Activated CD4-positive, alpha-beta T cell treated with anti-CD3 and anti-CD28 coated beads, Interleukin-2, amount 10 ng/mL, durations not matched to agents 24 days and 14 days (primary cell): Measurements from ENCODE around the gene PIEZO1. TPM values are rescaled to one million over a fixed set of nuclear protein-coding genes. Genes with fewer than 3 reads are reported as not detected.

Experiments used
- DNase-seq: peaks from one replicate; pipeline ENCODE4 v3.0.0; 2022
- H3K27ac Mint-ChIP-seq: one replicate; pipeline ENCODE4 v1.8.0; 2022; ENCODE audit warnings: mild to moderate bottlenecking, mixed read lengths
- H3K27me3 Mint-ChIP-seq: one replicate; pipeline ENCODE4 v1.8.0; 2022; ENCODE audit warnings: mixed read lengths
- H3K36me3 Mint-ChIP-seq: one replicate; pipeline ENCODE4 v1.8.0; 2022; ENCODE audit warnings: low read depth, mild to moderate bottlenecking, mixed read lengths
- H3K4me1 Mint-ChIP-seq: one replicate; pipeline ENCODE4 v1.8.0; 2021; ENCODE audit warnings: mixed read lengths
- H3K4me3 Mint-ChIP-seq: one replicate; pipeline ENCODE4 v1.8.0; 2022; ENCODE audit warnings: mild to moderate bottlenecking, moderate library complexity, mixed read lengths
- H3K9me3 Mint-ChIP-seq: one replicate; pipeline ENCODE4 v1.8.0; 2021; ENCODE audit warnings: mixed read lengths
- intact Hi-C: fragments of 100-400 bp; cut with micrococcal nuclease; formaldehyde crosslinking; loops from one replicate; pipeline ENCODE4 v1.15.1; 2023
- total RNA-seq: library from RNA; stranded (reverse); gene quantifications from 2 replicates; pipeline ENCODE4 v1.2.3, GENCODE V29; 2022

PIEZO1 gene
- total RNA-seq, 1 donor from 2014 or later: 226 TPM

- peaks cover 3% of the 10 kb centered on the region for H3K4me1 Mint-ChIP-seq
- no peak for DNase-seq
- no peak overlapping the region for H3K27ac Mint-ChIP-seq
- intact Hi-C loops: no loop called here
- no peaks in the 10 kb centered on the region for H3K27me3 Mint-ChIP-seq
- no peaks in the 10 kb centered on the region for H3K9me3 Mint-ChIP-seq
- no peak overlapping the region for H3K4me3 Mint-ChIP-seq
- peaks cover 22% of the 10 kb centered on the region for H3K36me3 Mint-ChIP-seq
These were observed 48.9 kb downstream of the PIEZO1 start for GRCh38 chr16:88736088-88736487.

DNA sequence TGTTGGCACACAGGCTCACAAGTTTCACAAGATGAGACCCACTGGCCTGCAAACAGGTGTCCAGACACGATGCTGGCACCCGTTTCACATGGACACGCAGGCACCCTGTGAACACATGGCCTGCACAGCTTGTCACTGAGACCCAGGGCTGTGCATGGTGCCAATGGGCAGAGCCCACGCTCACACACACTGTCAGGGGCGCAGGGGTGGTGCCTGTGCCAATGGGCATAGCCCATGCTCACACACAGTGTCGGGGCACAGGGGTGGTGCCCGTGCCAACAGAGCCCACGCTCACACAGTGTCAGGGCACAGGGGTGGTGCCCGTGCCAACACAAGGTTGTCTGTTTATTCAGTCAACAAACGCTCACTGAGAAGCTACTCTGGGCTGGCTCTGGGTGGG lies 49.4 kb downstream of the PIEZO1 start:
- H3K36me3 Mint-ChIP-seq: peaks cover 25% of the 10 kb centered on the region
- H3K4me3 Mint-ChIP-seq: no peak overlapping the region
- DNase-seq: no peak
- peaks cover 3% of the 10 kb centered on the region for H3K4me1 Mint-ChIP-seq
- no peaks in the 10 kb centered on the region for H3K27me3 Mint-ChIP-seq
- intact Hi-C loops: no loop called here
- no peaks in the 10 kb centered on the region for H3K9me3 Mint-ChIP-seq
- H3K27ac Mint-ChIP-seq: no peak overlapping the region

DNA sequence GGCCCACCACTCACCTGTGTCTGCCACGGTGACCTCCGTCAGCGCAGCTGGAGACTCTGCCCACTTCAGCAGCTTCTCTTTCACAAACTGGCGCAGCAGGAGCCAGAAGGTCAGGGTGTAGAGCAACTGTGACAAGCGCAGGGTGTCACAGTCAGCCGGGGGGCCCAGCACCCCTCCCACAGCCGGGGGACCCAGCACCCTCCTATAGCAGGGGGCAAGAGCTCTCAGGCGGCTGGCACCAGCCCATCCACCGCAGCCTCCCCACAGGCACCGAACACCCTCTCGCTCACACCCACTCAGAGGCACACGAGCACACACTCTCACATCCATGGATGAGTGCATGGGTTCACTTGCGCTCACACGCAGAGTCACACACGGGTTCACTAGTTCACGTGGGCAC lies 49.9 kb downstream of the PIEZO1 start:
- no peaks in the 10 kb centered on the region for H3K27me3 Mint-ChIP-seq
- no peak for DNase-seq
- H3K4me1 Mint-ChIP-seq: peaks cover 3% of the 10 kb centered on the region
- H3K4me3 Mint-ChIP-seq: no peak overlapping the region
- peaks cover 28% of the 10 kb centered on the region for H3K36me3 Mint-ChIP-seq
- intact Hi-C loops: no loop called here
- no peaks in the 10 kb centered on the region for H3K9me3 Mint-ChIP-seq
- no peak overlapping the region for H3K27ac Mint-ChIP-seq

GRCh38 chr16:88734361-88734728 lies 50.7 kb downstream of the PIEZO1 start:
- H3K27me3 Mint-ChIP-seq: no peaks in the 10 kb centered on the region
- H3K36me3 Mint-ChIP-seq: peaks cover 32% of the 10 kb centered on the region
- no peaks in the 10 kb centered on the region for H3K9me3 Mint-ChIP-seq
- no peak for DNase-seq
- intact Hi-C loops: no loop called here
- no peak overlapping the region for H3K27ac Mint-ChIP-seq
- peaks cover 3% of the 10 kb centered on the region for H3K4me1 Mint-ChIP-seq
- H3K4me3 Mint-ChIP-seq: no peak overlapping the region

DNA sequence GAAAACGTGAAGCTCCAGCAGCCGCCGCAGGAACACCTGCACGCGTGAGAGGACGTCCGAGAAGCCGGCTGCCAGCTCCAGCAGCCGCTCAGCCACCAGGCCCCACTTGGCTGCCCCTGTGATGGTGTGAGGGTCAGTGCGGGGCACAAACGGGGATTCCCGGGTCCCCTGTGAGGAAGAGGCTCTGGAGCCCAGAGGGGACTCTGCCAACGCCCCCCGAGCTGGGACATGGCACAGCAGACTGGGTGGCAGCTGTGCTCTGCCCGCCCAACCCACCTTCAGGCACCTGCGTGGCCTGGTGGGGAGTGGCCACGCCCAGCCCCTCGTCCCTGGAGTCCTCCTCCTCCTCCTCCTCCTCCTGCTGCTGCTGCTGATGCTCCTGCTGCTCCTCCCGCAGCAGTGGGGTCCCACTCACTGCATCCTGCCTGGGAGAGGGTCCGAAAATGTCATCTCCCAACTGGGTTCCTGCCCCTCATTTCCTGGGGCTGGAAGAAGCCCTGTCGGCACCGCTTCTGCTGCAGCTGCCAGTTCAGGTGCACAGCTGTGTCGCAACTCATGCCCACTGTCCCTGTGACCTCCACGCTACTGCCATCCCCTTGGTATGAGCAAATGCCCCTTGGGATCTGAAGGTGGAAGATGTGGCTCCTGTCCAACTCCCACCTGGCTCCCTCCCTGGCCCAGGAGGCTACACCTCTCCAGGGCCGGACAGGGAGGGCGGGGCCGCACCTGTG lies 51.2 kb downstream of the PIEZO1 start:
- Mint-ChIP-seq H3K4me1 (peaks cover 3% of the 10 kb centered on the region), H3K9me3 (no peaks in the 10 kb centered on the region), H3K36me3 (peaks cover 31% of the 10 kb centered on the region), H3K4me3 (no peak overlapping the region), H3K27ac (no peak overlapping the region), H3K27me3 (no peaks in the 10 kb centered on the region)
- intact Hi-C loops: no loop called here
- DNase-seq: no peak

- intact Hi-C loops: no loop called here
- no peaks in the 10 kb centered on the region for H3K9me3 Mint-ChIP-seq
- H3K4me3 Mint-ChIP-seq: no peak overlapping the region
- DNase-seq: no peak
- no peaks in the 10 kb centered on the region for H3K27me3 Mint-ChIP-seq
- peaks cover 3% of the 10 kb centered on the region for H3K4me1 Mint-ChIP-seq
- H3K36me3 Mint-ChIP-seq: peaks cover 31% of the 10 kb centered on the region
- no peak overlapping the region for H3K27ac Mint-ChIP-seq
These were observed 52.1 kb downstream of the PIEZO1 start for GRCh38 chr16:88732961-88733294.

DNA sequence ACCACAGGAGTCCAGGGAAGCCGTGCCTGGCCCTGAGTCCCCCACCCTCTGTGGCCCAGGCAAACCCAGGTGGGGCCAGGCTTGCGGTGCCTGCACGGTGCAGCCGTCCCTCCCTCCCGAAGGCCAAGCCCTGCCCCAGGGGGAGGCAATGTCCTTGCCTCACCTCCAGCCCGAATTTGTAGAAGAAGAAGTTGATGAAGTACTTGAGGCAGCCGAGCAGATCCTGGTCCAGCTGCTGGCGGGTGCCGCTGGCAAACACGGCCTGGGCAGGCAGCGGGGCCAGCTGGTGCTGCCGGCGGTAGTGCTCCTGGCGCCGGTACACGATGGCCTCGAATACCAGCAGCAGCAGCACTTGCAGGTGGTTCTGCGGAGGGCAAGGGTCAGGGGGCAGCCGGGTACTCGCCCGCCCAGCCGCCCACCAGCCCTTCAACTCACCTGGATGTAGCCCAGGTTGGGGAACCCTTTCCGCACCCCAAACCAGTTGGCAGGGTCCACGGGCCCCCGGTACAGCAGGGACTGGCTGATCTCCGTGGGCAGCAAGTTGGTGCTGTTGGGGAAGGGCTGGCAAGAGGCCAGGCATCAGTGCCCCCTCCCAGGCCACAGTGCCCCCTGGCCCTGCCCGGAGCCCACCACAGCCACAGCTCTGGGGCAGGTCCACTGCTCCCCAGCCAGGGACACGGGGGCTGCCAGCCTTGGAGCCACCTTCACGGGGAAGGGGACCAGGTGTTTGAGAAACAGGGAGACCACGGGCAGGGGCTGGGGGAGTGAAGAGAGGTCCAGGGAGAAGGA lies 52.7 kb downstream of the PIEZO1 start:
- intact Hi-C loops: no loop called here
- Mint-ChIP-seq H3K27me3 (no peaks in the 10 kb centered on the region), H3K4me3 (no peak overlapping the region), H3K4me1 (peaks cover 3% of the 10 kb centered on the region), H3K9me3 (no peaks in the 10 kb centered on the region), H3K36me3 (peaks cover 32% of the 10 kb centered on the region), H3K27ac (no peak overlapping the region)
- no peak for DNase-seq

- H3K27ac Mint-ChIP-seq: no peak overlapping the region
- no peak overlapping the region for H3K4me3 Mint-ChIP-seq
- peaks cover 3% of the 10 kb centered on the region for H3K4me1 Mint-ChIP-seq
- no peaks in the 10 kb centered on the region for H3K27me3 Mint-ChIP-seq
- H3K9me3 Mint-ChIP-seq: no peaks in the 10 kb centered on the region
- intact Hi-C loops: no loop called here
- DNase-seq: no peak
- peaks cover 32% of the 10 kb centered on the region for H3K36me3 Mint-ChIP-seq
These were observed 53.3 kb downstream of the PIEZO1 start for GRCh38 chr16:88731699-88732098.

DNA sequence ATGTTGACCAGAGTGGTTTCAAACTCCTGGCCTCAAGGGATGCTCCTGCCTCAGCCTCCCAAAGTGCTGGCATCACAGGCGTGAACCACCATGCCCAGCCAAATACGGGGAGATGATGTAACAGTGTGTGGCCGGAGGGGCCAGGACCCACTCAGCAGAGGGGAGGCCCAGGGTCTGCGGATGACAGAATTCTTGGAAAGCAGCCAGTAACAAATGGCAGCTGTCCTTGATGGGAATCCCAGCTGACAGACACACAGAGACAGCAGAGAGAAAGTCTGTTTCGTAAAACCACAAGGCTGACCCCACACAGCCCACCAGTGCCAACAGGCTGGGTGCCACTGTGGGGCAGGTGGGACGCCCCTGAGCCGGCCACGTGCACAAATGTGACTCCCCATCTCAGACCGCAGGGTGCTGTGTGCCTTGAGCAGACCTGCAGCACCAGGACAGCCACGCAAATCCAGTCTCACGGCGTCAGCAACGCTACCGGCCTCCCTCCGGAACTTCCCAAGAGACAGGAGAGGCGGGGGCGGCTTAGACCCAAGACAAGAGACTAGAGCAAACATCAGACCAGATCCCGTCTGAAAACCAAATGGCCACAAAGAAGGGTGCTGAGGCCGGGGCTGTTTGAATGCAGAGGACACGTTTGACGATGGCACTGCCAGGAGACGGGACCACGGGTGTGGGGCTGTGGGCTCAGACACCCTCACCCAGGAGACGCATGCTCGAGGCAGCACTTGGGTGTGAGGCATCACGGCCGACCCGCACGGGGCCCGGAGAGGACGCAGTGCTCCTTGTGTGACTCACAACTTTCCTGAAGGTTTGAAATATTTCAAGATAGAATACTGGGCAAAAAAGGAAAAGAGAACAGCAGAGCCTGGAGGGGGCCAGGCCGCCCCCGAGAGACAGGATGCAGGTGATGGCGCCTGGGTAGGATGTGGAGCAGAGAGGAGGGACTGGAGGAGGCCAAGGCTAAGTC lies 54.1 kb downstream of the PIEZO1 start:
- peaks cover 3% of the 10 kb centered on the region for H3K4me1 Mint-ChIP-seq
- peaks cover 36% of the 10 kb centered on the region for H3K36me3 Mint-ChIP-seq
- intact Hi-C loops: no loop called here
- no peaks in the 10 kb centered on the region for H3K9me3 Mint-ChIP-seq
- no peak overlapping the region for H3K4me3 Mint-ChIP-seq
- no peaks in the 10 kb centered on the region for H3K27me3 Mint-ChIP-seq
- no peak for DNase-seq
- H3K27ac Mint-ChIP-seq: no peak overlapping the region

DNA sequence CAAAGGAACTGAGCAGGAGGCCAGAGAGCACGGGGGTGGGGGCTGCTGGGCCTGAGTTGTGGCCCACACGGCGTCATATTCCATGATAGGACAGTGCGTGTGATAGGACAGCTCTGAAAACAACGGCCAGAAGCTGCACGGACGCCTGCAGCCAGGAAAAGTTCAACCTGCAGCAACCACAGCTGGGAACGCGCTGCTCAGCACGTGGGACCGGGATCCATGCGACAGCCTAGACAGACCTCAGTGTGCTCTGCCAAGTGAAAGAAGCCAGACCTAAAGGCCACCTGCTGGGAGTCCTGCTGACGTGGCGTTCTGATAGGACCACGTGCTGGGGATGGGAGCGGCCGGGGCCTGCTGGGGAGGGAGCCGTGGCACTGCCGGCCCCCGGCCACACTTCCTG lies 57.1 kb downstream of the PIEZO1 start:
- Mint-ChIP-seq H3K4me1 (peaks cover 3% of the 10 kb centered on the region), H3K9me3 (no peaks in the 10 kb centered on the region), H3K27me3 (no peaks in the 10 kb centered on the region), H3K4me3 (no peak overlapping the region), H3K36me3 (peaks cover 42% of the 10 kb centered on the region), H3K27ac (no peak overlapping the region)
- no peak for DNase-seq
- intact Hi-C loops: no loop called here

- Mint-ChIP-seq H3K4me1 (peaks cover 3% of the 10 kb centered on the region), H3K27ac (no peak overlapping the region), H3K9me3 (no peaks in the 10 kb centered on the region), H3K36me3 (peaks cover 41% of the 10 kb centered on the region), H3K27me3 (no peaks in the 10 kb centered on the region), H3K4me3 (no peak overlapping the region)
- intact Hi-C loops: no loop called here
- DNase-seq: no peak
These were observed 58.0 kb downstream of the PIEZO1 start for GRCh38 chr16:88726981-88727380.

GRCh38 chr16:88726408-88726749 lies 58.6 kb downstream of the PIEZO1 start:
- Mint-ChIP-seq H3K4me3 (no peak overlapping the region), H3K9me3 (no peaks in the 10 kb centered on the region), H3K27me3 (no peaks in the 10 kb centered on the region), H3K36me3 (peaks cover 39% of the 10 kb centered on the region), H3K27ac (no peak overlapping the region), H3K4me1 (peaks cover 2% of the 10 kb centered on the region)
- no peak for DNase-seq
- intact Hi-C loops: no loop called here

DNA sequence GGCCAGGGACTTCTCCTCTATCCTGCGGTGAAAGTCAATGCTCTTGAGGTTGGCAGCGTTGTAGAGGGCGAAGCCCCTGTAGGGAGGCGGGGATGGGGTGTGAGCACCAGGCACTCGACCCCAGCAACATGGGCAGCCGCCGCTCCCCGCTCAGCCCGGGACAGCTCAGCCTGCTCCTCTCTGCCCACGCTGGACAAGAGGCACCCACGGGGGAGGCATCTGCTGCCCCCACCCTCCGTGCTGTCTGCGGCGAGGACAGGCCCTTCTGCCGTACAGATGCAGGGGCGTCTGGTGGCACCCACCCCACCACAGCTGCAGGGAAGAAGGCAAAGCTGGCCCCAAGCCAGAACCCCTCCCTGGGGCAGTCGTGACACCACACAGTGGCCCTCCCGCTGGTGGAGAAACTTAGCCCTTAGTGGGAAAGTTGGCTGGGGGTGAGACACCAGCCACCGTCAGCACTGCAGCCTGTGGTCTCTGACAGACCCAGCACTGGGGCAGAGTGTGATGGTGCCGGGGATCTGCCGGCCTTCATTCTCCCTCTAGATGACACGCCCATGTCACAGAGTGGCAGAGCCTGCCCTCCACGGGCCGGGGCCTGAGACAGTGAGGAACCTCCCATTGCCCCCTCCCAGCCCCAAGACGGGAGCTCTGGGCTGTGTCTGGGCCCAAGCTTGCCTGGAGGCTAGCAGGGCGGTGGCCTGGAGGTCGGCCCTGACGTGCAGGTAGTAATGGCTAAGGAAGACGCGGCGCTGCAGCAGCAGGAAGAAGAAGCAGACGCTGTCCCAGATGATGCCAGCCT lies 59.2 kb downstream of the PIEZO1 start:
- Mint-ChIP-seq H3K36me3 (peaks cover 35% of the 10 kb centered on the region), H3K4me1 (no peaks in the 10 kb centered on the region), H3K9me3 (no peaks in the 10 kb centered on the region), H3K4me3 (no peak overlapping the region), H3K27me3 (no peaks in the 10 kb centered on the region), H3K27ac (no peak overlapping the region)
- DNase-seq: no peak
- intact Hi-C loops: no loop called here
